Placental pericyte (primary cell): Measurements from ENCODE around the gene REEP3. TPM values are rescaled to one million over a fixed set of nuclear protein-coding genes. Genes with fewer than 3 reads are reported as not detected.

Source experiments
- small RNA-seq: library from RNA; depleted of rRNA; stranded (forward); fragments of <200 nt; gene quantifications from one replicate; pipeline ENCODE3, GENCODE V24; 2012; ENCODE audit warnings: low replicate concordance
- total RNA-seq: library from RNA; depleted of rRNA; stranded (reverse); fragments of >200 nt; gene quantifications from 2 replicates; pipeline ENCODE4 v1.2.3, GENCODE V29; 2012

Gene REEP3, protein sequence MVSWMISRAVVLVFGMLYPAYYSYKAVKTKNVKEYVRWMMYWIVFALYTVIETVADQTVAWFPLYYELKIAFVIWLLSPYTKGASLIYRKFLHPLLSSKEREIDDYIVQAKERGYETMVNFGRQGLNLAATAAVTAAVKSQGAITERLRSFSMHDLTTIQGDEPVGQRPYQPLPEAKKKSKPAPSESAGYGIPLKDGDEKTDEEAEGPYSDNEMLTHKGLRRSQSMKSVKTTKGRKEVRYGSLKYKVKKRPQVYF
- 34.1 and 93.5 TPM in 2 replicates for total RNA-seq

DNA sequence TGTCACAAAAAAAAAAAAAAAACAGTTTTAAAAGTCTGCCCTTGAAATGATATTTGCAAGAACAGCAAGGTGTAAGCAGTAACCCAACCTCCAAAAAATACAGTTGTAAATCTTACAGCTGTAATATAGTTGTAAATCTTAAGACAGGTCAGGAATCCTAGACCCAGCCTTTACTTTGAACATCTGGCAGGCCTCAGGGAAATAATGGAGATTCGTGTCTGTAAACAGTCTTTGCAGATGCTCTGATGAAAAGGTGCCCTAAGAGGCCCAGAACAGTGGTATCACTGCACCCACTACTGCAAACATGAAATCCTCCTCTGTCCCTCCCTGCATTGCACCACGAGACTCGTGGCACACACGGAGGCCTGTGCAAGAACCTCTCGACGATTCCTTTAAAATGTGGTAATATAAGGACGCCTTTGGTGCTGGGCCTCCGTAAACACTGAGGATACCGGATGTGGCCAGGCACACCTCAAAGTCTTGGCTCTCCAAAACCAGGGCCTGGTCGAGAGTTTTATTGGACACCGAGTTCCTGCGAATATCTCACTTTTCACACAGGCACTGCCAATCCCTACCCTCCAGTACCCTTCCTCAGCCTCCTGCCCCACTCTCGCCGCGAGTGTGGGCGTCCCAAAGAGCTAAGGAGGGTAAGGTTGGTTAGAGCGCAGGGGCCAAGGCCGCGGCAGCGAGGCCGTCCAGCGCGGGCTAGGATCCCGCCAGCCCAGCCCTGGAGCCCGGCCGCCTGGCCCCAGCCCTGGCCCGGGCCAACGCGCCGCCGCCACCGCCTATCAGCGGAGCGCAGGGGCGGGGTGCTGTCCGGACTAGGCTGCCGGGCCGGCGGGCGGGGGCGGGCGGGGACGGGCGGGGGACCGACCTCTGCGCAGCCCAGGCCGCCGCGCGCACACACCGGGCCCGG is at the start of gene REEP3:
TSS of gene REEP3 (plus strand) at position 902 of the 916 bp plus-strand sequence. CDS start 145 bp downstream, outside the sequence.

Small RNA genes lying within 50 kb of the gene (small RNA-seq; reads per million reads assigned to genes)
- gene AC022022.1, result not detected

Other genes starting within 250 kb of the REEP3 start
- 97.8 and 144 TPM in 2 replicates for gene JMJD1C, start 55.4 kb upstream of the REEP3 start, total RNA-seq